B cell (primary cell): ENCODE measurements around the gene RSPH6A.

Source experiments
- EZH2 ChIP-seq: IDR thresholded peaks from 2 replicates; pipeline ENCODE4 v1.6.1; 2012; ENCODE audit warnings: borderline replicate concordance, low read depth, mild to moderate bottlenecking, moderate library complexity, low read length; ENCODE audit not compliant: insufficient read depth, poor library complexity, severe bottlenecking
- TF ChIP-seq, protein P1 (sequence below): fragments of 200-600 bp; IDR thresholded peaks from one replicate; pipeline ENCODE4 v1.8.0; 2022; ENCODE audit warnings: antibody characterized with exemption, mild to moderate bottlenecking

DNA sequence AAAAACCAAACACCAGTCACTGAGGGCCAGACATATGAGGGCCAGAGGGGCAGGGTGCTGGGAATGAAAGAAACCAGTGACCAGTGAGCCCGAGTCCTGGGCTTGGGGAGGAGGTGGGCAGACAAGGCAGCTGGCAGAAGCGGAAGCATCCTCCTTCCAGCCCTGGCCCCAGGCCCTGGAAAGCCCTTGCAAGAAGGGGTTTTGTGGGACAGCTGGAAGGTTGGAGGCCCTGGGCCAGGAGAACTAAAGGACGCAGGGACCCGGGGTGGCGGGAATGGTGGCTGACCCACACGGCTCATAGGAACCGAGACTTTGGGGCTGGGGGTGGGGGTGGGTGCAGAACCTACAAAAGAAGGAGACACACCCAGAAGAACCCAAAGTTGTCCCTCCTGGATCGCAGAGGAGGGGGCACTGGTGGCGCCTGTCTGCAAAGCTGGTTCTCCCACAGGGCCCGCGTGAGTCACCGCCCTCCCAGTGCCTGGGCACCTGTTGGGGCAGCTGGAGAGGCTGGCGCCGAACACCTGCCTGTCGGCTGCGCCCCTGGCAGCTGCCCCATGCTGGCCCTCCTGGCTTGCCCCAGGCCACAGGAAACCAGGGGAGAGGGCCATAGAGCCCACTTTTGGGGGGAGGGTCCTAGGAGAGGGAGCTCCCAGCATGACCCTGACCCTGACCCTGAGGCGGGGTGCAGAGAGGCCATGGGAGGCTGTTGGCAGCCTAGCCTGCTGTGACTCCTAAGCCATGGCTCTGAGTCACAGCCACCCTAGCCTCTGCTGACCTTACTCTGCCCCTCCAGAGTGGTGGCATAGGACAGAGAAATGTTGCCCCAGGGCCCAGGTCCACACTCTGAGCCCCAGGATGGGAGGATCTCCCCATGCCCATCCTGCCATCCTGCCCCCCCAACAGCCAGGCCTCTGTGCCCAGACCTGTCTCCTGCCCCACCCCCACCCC is 33.6 kb downstream of the RSPH6A start:
- TF ChIP-seq, protein P1, sequence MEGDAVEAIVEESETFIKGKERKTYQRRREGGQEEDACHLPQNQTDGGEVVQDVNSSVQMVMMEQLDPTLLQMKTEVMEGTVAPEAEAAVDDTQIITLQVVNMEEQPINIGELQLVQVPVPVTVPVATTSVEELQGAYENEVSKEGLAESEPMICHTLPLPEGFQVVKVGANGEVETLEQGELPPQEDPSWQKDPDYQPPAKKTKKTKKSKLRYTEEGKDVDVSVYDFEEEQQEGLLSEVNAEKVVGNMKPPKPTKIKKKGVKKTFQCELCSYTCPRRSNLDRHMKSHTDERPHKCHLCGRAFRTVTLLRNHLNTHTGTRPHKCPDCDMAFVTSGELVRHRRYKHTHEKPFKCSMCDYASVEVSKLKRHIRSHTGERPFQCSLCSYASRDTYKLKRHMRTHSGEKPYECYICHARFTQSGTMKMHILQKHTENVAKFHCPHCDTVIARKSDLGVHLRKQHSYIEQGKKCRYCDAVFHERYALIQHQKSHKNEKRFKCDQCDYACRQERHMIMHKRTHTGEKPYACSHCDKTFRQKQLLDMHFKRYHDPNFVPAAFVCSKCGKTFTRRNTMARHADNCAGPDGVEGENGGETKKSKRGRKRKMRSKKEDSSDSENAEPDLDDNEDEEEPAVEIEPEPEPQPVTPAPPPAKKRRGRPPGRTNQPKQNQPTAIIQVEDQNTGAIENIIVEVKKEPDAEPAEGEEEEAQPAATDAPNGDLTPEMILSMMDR = no peak
- no peak for TF ChIP-seq EZH2
